ENCODE data around the gene TRIM17. TPM values are rescaled to one million over a fixed set of nuclear protein-coding genes. Genes with fewer than 3 reads are reported as not detected.

Gene TRIM17
- total and polyA plus RNA-seq, 2 of the 13 experiments (the other 11 are each of a cell fraction or from before 2014, with no cell fraction given) = 0.32 to 0.64 TPM

- 0 out of 2 replicates have a peak, but pooled peaks have one; percentile 38 for TF ChIP-seq MYPOP (CRISPR knock-in tag; IDR thresholded peaks at IDR 0.05)
- TF ChIP-seq BRD4 (CRISPR knock-in tag; IDR thresholded peaks at IDR 0.05) = 0 out of 2 replicates have a peak, but pooled peaks have one; percentile 34
- 0 out of 2 replicates have a peak, but pooled peaks have one; percentile 6 for TF ChIP-seq HNF4A (CRISPR knock-in tag; IDR thresholded peaks at IDR 0.05)
- TF ChIP-seq ZBTB34 (CRISPR knock-in tag; IDR thresholded peaks at IDR 0.05) = no peak
- TF ChIP-seq ZNF75D (CRISPR knock-in tag; IDR thresholded peaks at IDR 0.05; ENCODE audit: borderline replicate concordance) = no peak
- TF ChIP-seq GATAD2A (CRISPR knock-in tag; IDR thresholded peaks at IDR 0.05) = peak; percentile 12; the same call in 1 of the 2 replicates
- TF ChIP-seq CEBPG (CRISPR knock-in tag; IDR thresholded peaks at IDR 0.05) = peak; percentile 52; the same call in 1 of the 2 replicates
- 0 out of 2 replicates have a peak, but pooled peaks have one; percentile 33 for TF ChIP-seq NFKB2 (CRISPR knock-in tag; IDR thresholded peaks at IDR 0.05; ENCODE audit: borderline replicate concordance)
- TF ChIP-seq FOXO4 (CRISPR knock-in tag; conservative IDR thresholded peaks at IDR 0.05) = 0 out of 2 replicates have a peak, but pooled peaks have one; percentile 54
- no peak for TF ChIP-seq SETDB1 (CRISPR knock-in tag; IDR thresholded peaks at IDR 0.05; ENCODE audit: borderline replicate concordance)
- TF ChIP-seq ARID4A (CRISPR knock-in tag; IDR thresholded peaks at IDR 0.05; ENCODE audit: borderline replicate concordance) = no peak
- TF ChIP-seq ZNF263 (CRISPR knock-in tag; IDR thresholded peaks at IDR 0.05) = peak; percentile 52; the same call in 1 of the 2 replicates
- TF ChIP-seq GLMP (CRISPR knock-in tag; IDR thresholded peaks at IDR 0.05; ENCODE audit: borderline replicate concordance) = no peak
Measured at GRCh38 chr1:228405200-228405978, 11.3 kb downstream of the TRIM17 start (continued).
